Fibroblast of the conjunctiva (primary cell): ENCODE measurements around the gene SLC48A1.

Experiments
- DNase-seq: peaks from one replicate; pipeline ENCODE4 v3.0.0-alpha.2; 2010; ENCODE audit warnings: low read depth

Gene SLC48A1

GRCh38 chr12:47773062-47773857 lies at the start of gene SLC48A1:
TSS of gene SLC48A1 (plus strand) at chr12:47773238. CDS start at chr12:47773305, 67 bp downstream.
- no peak for DNase-seq

DNA sequence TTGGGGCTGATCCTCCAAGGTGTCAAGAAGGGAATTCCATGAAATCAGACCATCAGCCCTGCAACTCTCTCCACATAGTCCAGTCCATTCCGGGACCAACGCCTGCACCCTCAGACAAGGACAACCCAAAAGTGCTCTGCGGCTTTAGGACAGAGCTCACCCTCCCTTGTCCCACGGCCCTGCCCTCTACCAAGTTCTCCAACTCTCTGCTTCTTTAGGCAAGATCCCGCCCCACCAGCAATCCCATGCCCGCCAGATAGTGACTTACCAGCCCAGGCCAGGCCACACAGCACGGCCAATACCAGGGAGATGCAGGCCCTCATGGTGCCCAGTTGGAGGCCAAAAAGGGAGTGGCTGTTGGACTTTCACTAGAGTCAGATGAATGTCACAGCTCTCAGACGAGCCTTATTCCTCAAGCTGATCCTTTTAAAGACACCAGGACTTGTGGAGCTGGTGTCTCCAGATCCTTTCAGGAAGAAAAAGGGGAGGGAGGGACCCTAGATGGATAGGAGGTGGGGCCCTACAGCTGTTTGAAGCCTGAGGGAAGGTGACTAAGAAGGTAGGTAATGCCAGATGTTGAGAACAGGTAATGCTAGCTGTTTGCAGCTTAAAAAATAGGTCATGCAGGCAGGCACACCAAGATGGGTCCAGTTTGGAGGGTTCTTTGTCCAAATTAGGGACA lies 47.8 kb upstream of the SLC48A1 start, which contains the start of gene ENDOU:
ENDOU (minus strand) TSS at position 400 of the 682 bp plus-strand sequence; CDS start at position 323, 77 bp downstream.
- no peak for DNase-seq

DNA sequence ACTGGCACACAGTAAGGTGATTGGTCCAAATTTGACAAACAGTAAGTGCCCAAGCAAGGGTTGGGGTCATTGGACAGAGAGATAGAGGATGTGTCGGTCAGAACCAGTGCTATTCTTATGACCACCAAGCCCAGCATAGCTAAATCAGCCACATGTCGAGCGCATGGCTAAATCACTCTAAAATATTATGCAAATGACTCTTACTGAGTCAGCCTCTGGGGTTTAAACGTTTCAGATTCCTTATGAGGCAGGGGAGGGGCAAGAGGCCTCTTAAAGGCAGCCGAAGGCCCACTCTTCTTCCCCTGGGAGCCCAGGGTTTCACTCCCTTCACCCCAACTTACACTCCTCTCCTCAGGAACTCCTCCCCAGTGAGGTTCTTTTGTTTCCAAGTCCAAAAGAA lies 47.1 kb upstream of the SLC48A1 start:
- peak; percentile 56 for DNase-seq

GRCh38 chr12:47729233-47729632 lies 43.8 kb upstream of the SLC48A1 start:
- DNase-seq, result peak; percentile 17

- DNase-seq, result no peak
These were observed 42.7 kb upstream of the SLC48A1 start for GRCh38 chr12:47730341-47730744.

- DNase-seq, result no peak
These were observed 41.3 kb upstream of the SLC48A1 start for GRCh38 chr12:47731723-47732122.

DNA sequence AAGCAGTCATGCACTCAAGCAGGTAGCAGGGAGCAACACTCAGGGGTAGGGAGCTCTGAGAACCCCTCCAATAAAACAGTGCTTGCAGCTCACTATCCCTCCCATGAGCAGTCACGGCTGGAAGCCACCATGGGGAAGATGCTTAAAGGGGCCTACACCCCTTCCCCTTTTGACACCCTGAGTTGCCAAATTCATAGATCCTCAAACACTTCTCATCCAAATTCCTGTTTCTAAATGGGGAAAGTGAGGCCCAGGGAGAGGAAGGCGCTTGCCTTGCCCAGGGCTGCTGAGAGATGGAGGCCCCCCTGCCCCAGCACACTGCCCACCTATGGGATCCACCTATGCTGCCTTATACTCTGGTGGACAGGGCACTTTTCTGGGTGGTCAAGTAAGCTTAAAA lies 40.5 kb upstream of the SLC48A1 start:
- no peak for DNase-seq

DNA sequence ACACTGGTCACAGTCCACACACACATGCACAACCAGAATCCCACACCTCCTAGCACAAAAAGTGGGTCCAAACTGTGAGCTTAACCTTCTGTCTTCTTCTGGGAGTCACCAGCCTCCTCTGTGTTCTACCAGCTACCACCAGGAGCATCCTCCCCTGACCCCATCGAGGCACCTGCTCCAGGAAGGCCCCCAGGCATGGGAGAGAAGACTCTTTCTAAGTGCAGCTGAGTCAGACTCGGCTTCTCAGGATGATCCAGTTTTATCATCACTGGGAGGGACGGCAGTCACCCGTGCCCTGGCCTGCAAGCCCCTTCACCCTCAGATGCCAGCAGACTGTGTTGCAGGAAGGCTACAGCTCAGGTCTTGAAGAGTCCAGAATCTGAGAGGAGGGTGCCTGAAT lies 39.9 kb upstream of the SLC48A1 start:
- DNase-seq, result no peak

DNA sequence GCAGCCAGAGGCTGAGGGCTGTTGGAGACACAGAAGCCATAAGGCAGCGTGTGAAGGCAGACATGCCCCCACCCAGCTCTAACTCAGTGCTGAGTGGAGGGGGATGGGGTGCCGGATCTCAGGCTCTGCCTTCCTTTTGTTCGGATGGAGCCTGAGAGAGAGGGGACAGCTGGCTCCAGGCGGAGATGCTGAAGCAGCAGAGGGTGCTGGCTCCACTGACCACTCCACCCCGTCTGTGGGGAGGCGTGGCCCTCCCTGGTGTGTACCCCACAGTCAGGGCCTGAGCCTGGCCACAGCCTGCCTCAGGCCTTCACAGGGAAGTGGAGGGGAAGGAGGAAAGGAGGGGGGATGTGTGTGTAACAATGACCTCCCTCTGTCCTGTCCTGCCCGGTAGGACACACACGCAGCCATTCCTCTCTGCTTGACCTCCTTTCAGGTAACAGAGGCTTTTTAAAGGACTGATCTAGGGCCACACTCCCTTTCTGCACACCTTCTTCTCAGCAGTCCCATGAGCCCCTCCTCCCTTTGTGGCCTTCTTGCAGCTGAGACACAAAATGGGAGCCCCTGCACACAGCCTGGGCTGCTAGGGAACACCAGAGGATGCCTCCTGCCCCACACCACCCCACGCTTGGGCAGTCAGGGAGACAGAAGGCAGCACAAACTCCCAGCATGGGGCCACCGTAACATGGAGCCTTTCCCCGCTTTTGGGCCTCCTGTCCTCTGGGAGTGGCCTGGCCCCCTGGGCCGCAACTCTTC lies 38.1 kb upstream of the SLC48A1 start:
- DNase-seq, result no peak

- no peak for DNase-seq
These were observed 37.4 kb upstream of the SLC48A1 start for GRCh38 chr12:47735649-47736048.

GRCh38 chr12:47736216-47736615 lies 36.8 kb upstream of the SLC48A1 start:
- no peak for DNase-seq

GRCh38 chr12:47736877-47737676 lies 36.0 kb upstream of the SLC48A1 start:
- peak; percentile 91 for DNase-seq

- no peak for DNase-seq
These were observed 35.0 kb upstream of the SLC48A1 start for GRCh38 chr12:47737936-47738594.

DNA sequence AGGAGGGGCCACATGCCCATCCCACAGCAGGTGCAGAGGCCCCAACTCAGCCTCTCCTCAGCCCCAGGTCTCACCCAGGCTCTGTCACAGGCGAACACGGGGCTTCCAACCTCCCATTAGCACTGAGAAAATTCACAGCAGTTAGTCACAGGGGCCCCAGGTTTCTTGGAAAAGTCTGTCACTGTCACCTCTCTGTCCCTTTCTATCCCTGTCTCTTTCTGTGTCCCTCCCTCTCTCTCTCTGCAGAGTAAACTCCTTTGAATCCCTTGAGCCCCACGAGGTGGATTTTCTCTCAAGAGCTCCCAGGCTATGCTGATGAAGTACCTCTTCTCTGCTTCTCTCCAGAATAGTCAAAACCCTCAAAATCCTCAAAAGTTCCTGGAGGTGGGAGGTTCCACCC lies 33.7 kb upstream of the SLC48A1 start:
- DNase-seq, result no peak

GRCh38 chr12:47739979-47740378 lies 33.1 kb upstream of the SLC48A1 start:
- DNase-seq, result no peak

DNA sequence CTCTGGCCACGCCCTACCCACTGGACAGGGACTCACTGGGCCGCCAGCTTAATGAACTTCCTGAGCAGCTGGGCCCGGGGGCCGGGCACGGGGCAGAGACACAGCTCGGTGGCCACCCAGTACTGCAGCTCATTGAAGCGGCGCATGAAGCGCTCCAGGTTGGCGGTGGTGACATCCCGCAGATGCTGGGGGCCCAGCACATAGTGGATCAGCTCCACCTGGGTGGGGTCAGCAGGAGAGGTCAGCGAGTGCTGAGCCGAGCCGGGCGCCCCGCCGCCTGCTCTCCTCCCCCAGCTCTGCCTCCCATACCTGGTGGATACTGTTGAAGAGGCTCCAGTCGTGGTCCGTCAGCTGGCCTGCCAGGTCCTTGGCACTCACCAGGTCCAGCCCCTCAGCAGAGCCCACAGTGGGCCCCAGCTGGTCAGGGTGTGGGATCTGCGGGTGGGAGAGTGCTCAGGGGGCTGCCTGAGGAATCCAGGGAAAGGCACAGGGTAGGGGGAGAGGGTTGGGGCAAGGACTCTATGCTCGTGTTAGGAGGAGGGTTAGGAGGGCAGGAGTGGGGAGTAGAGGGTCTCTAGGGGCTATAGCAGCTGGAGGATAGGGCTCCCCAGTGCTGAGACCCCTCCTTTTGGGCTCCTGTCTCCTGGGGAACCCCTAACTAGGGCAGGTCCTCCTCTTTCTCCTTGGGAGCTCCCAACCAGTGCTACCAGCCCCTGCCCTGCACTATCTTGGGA lies 32.3 kb upstream of the SLC48A1 start:
- no peak for DNase-seq

DNA sequence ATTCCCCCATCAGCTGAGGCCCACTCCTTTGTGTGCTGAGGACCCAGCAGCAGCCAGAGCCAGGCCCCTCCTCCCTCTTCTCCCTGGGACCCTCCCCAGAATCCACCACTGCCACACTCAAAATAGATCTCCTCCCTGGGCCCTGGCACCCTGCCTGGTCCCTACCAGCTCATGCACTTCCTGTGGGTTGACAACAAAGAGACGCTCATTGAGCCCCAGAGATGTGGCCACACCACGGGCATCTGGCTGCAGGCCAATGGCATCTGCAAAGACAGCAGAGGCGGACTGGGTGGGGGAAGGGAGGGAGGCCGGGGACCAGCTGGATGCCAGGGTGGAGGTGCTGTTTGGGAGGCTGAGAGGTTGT lies 31.7 kb upstream of the SLC48A1 start:
- no peak for DNase-seq

DNA sequence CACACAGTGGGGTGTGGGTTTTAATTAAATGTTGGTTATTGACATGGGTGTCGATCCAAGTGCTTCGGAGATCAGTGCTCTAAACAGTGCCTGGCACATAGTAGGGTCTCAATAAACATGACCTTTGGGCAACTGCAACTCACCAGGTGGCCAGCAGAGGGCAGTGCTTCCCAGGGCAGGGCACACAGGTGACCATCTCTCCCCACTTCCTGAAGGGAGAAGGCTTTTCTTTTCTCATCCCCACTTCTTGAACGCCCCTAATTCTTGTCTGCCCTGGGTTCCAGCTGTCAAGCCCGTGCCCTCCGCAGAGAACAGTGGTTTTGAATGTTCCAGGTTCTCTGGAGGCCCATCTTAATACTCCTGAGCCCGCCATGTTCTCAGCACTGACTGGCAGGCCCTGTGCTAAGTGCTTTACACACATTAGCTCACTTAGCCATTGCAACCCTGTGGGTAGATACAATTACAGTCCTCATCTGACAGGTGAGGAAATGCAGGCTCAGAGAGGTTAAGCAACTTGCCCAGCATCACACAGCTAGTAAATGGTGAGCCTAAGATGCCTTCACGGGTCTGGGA lies 30.7 kb upstream of the SLC48A1 start:
- no peak for DNase-seq

DNA sequence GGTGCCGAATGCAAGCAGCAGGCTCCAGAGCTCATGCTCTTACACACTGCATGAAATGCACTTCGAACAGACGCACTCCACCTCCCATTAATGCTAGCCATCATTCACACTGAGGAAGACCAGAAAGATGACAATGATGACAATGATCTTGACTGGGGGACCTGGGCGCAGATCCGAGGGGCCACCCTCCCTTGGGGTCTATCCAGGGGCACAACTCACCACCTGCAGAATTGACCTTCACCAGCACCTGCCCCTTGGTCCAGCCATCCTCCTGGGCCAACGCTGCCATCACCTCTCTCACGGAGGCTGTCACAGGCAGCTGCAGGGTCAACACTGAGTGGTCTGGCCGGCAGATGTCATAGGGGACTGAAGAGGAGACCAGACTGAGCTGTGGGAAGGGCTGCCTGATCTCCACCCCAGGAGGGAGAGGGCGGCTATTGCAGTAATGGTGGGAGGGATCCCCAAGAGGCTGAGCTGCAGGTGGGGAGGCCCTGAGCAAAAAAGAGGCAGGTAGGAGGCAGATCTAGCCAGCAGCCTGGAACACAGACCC lies 29.7 kb upstream of the SLC48A1 start:
- DNase-seq, result no peak
